ENCODE results near the gene PKN1.

The PKN1 gene

DNA sequence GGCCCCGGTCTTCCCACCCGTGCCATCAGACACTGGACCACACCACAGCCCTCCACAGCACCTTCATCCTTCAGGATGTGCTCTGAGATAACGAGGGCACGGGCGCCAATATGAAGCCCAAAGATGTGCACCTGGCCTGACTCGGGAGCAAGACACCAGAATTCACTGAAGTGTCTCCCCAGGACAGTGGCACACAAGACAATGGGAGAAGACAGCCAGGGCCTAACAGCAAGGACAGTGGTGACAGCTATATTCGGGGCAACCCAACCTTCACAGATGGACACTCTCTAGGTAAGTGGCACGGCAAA, 21.2 kb upstream of the PKN1 start:
- DNase-seq (ENCODE audit: low read depth), result no peak
- no peak overlapping the region for H3K4me3 ChIP-seq (ENCODE audit: low read depth, low read length)
- TF ChIP-seq, protein P1, sequence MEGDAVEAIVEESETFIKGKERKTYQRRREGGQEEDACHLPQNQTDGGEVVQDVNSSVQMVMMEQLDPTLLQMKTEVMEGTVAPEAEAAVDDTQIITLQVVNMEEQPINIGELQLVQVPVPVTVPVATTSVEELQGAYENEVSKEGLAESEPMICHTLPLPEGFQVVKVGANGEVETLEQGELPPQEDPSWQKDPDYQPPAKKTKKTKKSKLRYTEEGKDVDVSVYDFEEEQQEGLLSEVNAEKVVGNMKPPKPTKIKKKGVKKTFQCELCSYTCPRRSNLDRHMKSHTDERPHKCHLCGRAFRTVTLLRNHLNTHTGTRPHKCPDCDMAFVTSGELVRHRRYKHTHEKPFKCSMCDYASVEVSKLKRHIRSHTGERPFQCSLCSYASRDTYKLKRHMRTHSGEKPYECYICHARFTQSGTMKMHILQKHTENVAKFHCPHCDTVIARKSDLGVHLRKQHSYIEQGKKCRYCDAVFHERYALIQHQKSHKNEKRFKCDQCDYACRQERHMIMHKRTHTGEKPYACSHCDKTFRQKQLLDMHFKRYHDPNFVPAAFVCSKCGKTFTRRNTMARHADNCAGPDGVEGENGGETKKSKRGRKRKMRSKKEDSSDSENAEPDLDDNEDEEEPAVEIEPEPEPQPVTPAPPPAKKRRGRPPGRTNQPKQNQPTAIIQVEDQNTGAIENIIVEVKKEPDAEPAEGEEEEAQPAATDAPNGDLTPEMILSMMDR (conservative IDR thresholded peaks at IDR 0.05; ENCODE audit: low read depth, low read length), result no peak

- TF ChIP-seq, protein P1 (conservative IDR thresholded peaks at IDR 0.05; ENCODE audit: low read depth, low read length), result no peak
- no peak for DNase-seq (ENCODE audit: low read depth)
- H3K4me3 ChIP-seq (ENCODE audit: low read depth, low read length), result no peak overlapping the region
Measured at GRCh38 chr19:14412324-14412995, 20.6 kb upstream of the PKN1 start.

- no peak overlapping the region for H3K4me3 ChIP-seq (ENCODE audit: low read depth, low read length)
- TF ChIP-seq, protein P1 (conservative IDR thresholded peaks at IDR 0.05; ENCODE audit: low read depth, low read length), result no peak
- no peak for DNase-seq (ENCODE audit: low read depth)
Measured at GRCh38 chr19:14412996-14413692, 20.0 kb upstream of the PKN1 start.

DNA sequence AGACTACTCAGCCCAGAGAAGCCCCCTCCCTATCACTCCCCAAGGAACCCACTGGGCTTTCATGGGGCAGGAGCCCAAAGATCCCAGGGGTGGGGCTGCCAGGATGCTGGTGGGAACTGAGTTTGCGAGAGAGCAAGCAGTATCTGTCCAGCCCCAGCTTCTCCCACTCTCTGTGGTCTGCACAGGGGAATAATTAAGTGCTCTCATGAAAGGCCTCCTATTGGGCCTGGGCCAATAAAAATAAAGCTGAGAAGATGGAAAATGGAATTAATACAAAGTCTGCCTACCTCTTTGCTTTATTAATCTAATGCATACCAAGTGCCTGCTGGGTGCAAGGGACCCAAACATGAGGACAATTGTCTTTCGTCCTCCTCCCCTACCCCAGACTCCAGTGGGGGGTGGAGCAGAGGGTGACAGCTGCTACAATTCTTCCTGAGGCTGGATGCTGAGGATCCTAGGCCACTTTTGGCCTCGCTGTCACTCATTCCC, 19.4 kb upstream of the PKN1 start:
- peak; percentile 67 for DNase-seq (ENCODE audit: low read depth)
- TF ChIP-seq, protein P1 (conservative IDR thresholded peaks at IDR 0.05; ENCODE audit: low read depth, low read length), result no peak
- H3K4me3 ChIP-seq (ENCODE audit: low read depth, low read length), result no peak overlapping the region

DNA sequence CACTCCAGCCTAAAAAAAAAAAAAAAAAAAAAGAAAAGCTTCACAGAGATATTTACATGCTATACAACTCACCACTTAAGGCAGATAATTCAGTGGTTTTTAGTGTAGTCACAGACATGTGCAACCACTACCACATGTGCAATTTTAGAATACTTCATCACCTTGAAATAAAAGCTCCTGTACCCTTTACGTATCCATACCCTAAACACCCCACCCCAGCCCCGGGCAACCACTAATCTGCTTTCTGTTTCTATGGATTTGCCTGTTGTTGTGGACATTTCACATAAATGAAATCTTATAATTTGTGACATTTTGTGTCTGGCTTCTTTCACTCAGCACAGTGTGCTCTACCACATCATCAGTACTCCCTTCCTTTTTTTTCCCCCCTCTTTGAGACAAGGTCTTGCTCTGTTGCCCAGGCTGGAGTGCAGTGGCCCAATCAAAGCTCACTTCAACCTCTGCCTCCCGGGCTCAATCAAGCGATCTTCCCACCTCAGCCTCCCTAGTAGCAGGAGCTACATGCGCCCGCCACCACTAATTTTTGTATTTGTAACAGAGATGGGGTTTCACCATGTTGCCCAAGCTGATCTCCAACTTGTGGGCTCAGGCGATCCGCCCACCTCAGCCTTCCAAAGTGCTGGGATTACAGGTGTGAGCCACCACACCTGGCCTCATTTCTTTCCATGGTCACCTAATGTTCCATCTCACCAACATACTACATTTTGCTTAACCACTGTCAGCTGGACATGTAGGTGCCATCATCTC, 18.0 kb upstream of the PKN1 start:
- TF ChIP-seq, protein P1 (conservative IDR thresholded peaks at IDR 0.05; ENCODE audit: low read depth, low read length), result no peak
- no peak overlapping the region for H3K4me3 ChIP-seq (ENCODE audit: low read depth, low read length)
- DNase-seq (ENCODE audit: low read depth), result no peak

DNA sequence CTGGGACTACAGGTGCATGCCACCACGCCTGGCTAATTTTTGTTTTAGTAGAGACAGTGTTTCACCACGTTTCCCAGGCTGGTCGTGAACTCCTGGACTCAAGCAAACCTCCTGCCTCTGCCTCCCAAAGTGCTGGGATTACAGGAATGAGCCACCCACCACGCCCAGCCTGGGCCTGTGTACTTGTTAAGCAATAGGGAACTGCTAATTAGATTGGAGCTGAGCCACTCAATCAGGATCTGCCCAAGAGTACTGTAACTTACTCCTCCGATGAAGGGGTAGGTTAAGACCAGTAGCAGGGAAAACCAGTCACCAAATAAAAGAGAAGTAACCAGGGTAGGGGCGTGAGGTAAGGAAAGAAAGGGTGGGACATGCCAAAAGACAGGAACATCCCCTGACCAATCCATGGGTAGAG, 16.3 kb upstream of the PKN1 start:
- TF ChIP-seq, protein P1 (conservative IDR thresholded peaks at IDR 0.05; ENCODE audit: low read depth, low read length), result no peak
- DNase-seq (ENCODE audit: low read depth), result no peak
- H3K4me3 ChIP-seq (ENCODE audit: low read depth, low read length), result no peak overlapping the region

Data from choroid plexus epithelial cell (primary cell).